Retinal pigment epithelial cell (primary cell): Measurements from ENCODE around the gene CHSY1.

Experiments
- DNase-seq: peaks from one replicate; pipeline ENCODE4 v3.0.0-alpha.2; 2010; ENCODE audit warnings: low read depth
- H3K4me3 ChIP-seq: 2 replicates; pipeline ENCODE4 v1.5.1; 2011; ENCODE audit warnings: mild to moderate bottlenecking, low read length, control low read depth, moderate library complexity
- CTCF ChIP-seq: conservative IDR thresholded peaks from 2 replicates; pipeline ENCODE4 v1.5.1; 2011; ENCODE audit warnings: low read depth, low read length, control low read depth, inconsistent platforms

The CHSY1 gene

GRCh38 chr15:101149864-101150722 lies 101.8 kb downstream of the CHSY1 start:
- no peak for TF ChIP-seq CTCF
- no peak for DNase-seq
- no peak overlapping the region for H3K4me3 ChIP-seq

- DNase-seq = no peak
- no peak overlapping the region for H3K4me3 ChIP-seq
- no peak for TF ChIP-seq CTCF
Observed at GRCh38 chr15:101148881-101149664, 102.8 kb downstream of the CHSY1 start.

GRCh38 chr15:101148166-101148880 lies 103.5 kb downstream of the CHSY1 start:
- DNase-seq = no peak
- H3K4me3 ChIP-seq = no peak overlapping the region
- TF ChIP-seq CTCF = no peak

DNA sequence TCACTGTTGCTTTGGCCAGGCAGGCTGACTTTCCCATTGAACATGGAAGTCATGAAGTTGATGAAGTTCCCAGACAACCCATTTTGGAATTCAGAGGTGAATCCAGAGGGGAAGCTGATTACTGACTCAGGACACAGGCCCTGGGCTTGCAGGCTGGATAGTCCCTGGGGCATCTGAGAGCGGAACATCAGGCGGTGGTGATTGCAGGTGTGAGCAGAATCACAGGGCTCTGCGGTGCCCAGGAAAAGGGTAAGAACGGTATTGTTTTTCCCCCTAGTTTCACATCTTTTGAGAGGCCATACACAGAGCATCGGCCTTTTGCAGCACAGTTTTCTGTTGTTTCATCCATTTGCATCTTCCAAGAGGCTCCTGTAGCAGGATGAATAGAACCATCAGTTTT lies 104.7 kb downstream of the CHSY1 start:
- H3K4me3 ChIP-seq = no peak overlapping the region
- no peak for TF ChIP-seq CTCF
- DNase-seq = no peak

GRCh38 chr15:101146118-101146702 lies 105.6 kb downstream of the CHSY1 start:
- no peak for DNase-seq
- no peak overlapping the region for H3K4me3 ChIP-seq
- TF ChIP-seq CTCF = no peak

- no peak for DNase-seq
- TF ChIP-seq CTCF = no peak
- H3K4me3 ChIP-seq = no peak overlapping the region
Observed at GRCh38 chr15:101145362-101145761, 106.5 kb downstream of the CHSY1 start.
